Heart left ventricle (tissue), 16 donors: Measurements from ENCODE around the gene NOL9. TPM values are rescaled to one million over a fixed set of nuclear protein-coding genes. Genes with fewer than 3 reads are reported as not detected.
A peak's percentile ranks its signal among the peaks of the same experiment; 100 is the strongest.
"Not testable (repeated sequence)": the region's sequence is repeated elsewhere in the genome, so short reads cannot be mapped to it uniquely, and the experiment has no call there.

ENCODE experiments used
- ATAC-seq, 4 donors: fragments of 200-7000 bp; cut with Tn5 transposase; one replicate each; pipeline ENCODE4 v1.9.1; 2020 to 2022; ENCODE audit warnings: moderate library complexity in 4 of 4, mild to moderate bottlenecking in 3 of 4, moderate number of reproducible peaks in 1 of 4
- DNase-seq, 5 donors: peaks; one replicate each; pipeline ENCODE4 v3.0.0-alpha.2; 2020
- H3K27ac ChIP-seq, 12 donors: fragments of 200-600 bp; sonication (generic) in 4 of 12; one replicate each; pipeline versions ENCODE4 v1.5.0 to v1.8.0; 2016 to 2022; ENCODE audit warnings: mild to moderate bottlenecking in 2 of 12
- H3K27me3 ChIP-seq, 9 donors: fragments of 200-600 bp; sonication (generic) in 2 of 9; one replicate each; pipeline versions ENCODE4 v1.5.1 to v1.8.0; 2016 to 2022; ENCODE audit warnings: mild to moderate bottlenecking in 3 of 9
- H3K36me3 ChIP-seq, 9 donors: fragments of 200-600 bp; sonication (generic) in 2 of 9; one replicate each; pipeline versions ENCODE4 v1.5.0 to v1.8.0; 2018 to 2022; ENCODE audit warnings: mild to moderate bottlenecking in 2 of 9
- H3K4me1 ChIP-seq, 12 donors: fragments of 200-600 bp; sonication (generic) in 4 of 12; one replicate each; pipeline versions ENCODE4 v1.5.0 to v1.8.0; 2016 to 2022; ENCODE audit warnings: mild to moderate bottlenecking in 3 of 12
- H3K4me3 ChIP-seq, 12 donors: fragments of 200-600 bp; sonication (generic) in 4 of 12; one replicate each; pipeline versions ENCODE4 v1.5.0 to v1.8.0; 2017 to 2022; ENCODE audit warnings: mild to moderate bottlenecking in 9 of 12, moderate library complexity in 4 of 12
- H3K9me3 ChIP-seq, 12 donors: fragments of 200-600 bp; sonication (generic) in 4 of 12; one replicate each; pipeline versions ENCODE4 v1.5.0 to v1.8.0; 2016 to 2022; ENCODE audit warnings: mild to moderate bottlenecking in 1 of 12
- POLR2A ChIP-seq, 2 donors: fragments of 450-650 bp; IDR thresholded peaks; one replicate each; pipeline ENCODE4 v1.6.1; 2017; ENCODE audit warnings: antibody characterized with exemption in 2 of 2, mild to moderate bottlenecking in 2 of 2, moderate library complexity in 2 of 2
- WGBS, 4 donors: extraction: QIAGEN DNeasy Blood & Tissue Kit in 2 of 4; methylation state at CpG; one replicate each; pipeline versions ENCODE4 v1.1.5 to v1.1.7; 2013 to 2018; 5-methylcytosine and 5-hydroxymethylcytosine counted together
- intact Hi-C, 10 donors: fragments of 100-400 bp; cut with DNase I; formaldehyde crosslinking; loops; one replicate each; pipeline versions ENCODE4 v1.11.1 to v1.14.2; 2022
- polyA plus RNA-seq, 2 donors: library from polyadenylated mRNA; stranded (reverse); fragments of 200-250 nt; gene quantifications; one replicate each; pipeline ENCODE4 v1.2.3, GENCODE V29; 2013
- total RNA-seq, 9 donors: library from RNA; depleted of rRNA in 2 of 9; stranded (reverse); fragments of >200 nt in 2 of 9; fragmentation: NEBNext Ultra II Directional in 3 of 9; extraction: Animal tissue kit (Norgen Biotek cat#: 25700) in 3 of 9; gene quantifications; one replicate each; pipeline versions ENCODE4 v1.1.0 to v1.2.4, GENCODE V29; 2016 to 2023
- TF ChIP-seq, protein P1 (sequence below), 12 donors: fragments of 200-600 bp; sonication (generic) in 4 of 12; IDR thresholded peaks; one replicate each; pipeline versions ENCODE4 v1.5.0 to v1.8.0; 2018 to 2022; ENCODE audit warnings: antibody characterized with exemption in 12 of 12, mild to moderate bottlenecking in 5 of 12
- donor health status: ischemic (EF 13 %, LVEDD 7.1; RV severe dilation, severe dysfunction).
- donor health status: healthy with polysubstance abuse.
- donor health status: DM: no; HTN: yes; CAD: no.
- donor health status: DM: no; HTN: no; CAD: no.
- donor health status: ischemic (EF 25% LVEDD 6.9; RV normal size, moderate dysfunction).
- donor health status: ischemic (EF 25% LVEDD 5.7; RV mildly dilated, moderate dysfunction).
- donor health status: healthy.
- donor health status: DM: yes; HTN: yes; CAD: no.
- donor health status: ischemic (EF 35%, LVEDD 5.7; RV mildly dilated, moderate dysfunction).
- donor health status: nonischemic (EF 11% LVEDD 7.7; RV severe dilation, severe dysfunction).
- donor health status: DM: yes; HTN: yes; CAD: no.
- donor health status: PGD.
- donor health status: ischemic (EF 29% LVEDD 5.4; RV normal size, mild dysfunction).
- donor health status: nonischemic (EF 23%, LVEDD 6.1; RV moderate dilation, normal function).

The NOL9 gene
- total and polyA plus RNA-seq, 11 donors, result 5.7 to 20.6 (median 15.4) TPM

DNA sequence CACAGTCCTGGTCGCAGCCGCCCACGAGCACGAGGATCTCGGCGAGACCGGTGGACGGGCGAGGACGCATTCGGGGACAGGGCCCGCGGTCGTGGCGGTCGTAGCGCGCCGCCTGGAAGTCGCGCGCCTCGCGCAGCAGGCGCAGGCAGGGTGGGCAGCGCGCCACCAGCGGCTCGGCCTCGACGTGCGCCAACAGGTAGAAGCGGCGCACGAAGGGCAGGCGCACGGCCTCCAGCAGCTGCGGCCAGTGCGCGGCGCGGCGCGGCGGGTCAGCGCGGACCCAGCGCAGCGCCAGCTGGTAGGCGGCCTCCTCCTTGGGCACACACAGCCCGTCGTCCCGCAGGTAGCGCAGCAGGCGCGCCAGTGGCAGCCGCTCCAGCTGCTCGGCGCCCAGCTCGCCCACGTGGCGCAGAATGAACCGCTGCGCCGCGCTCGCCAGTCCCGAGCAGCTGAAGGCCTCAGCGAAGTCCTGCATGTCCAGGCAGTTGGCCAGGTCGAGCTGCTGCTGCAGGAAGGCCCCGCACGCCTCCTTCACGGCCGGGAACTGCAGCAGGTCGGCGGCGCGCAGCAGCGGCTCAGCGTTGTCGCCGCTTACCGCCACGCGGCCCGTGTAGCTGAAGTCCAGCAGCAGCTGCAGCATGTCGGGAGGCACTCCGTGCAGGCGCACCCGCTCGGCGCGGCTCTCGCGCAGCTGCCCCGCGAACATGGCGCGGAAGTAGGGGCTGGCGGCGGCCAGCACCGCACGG lies 47.8 kb upstream of the NOL9 start:
- ATAC-seq (peak in 2 of 4 donors; percentile 25 to 43), DNase-seq (peak in 3 of 5 donors; percentile 52 to 67 (median 67))
- H3K27me3 ChIP-seq, result no peaks in the 10 kb centered on the region
- intact Hi-C loops, result loop anchor here in 3 of 10 donors (1.0 to 5.0 kb wide), 5 partner anchors 10 to 100 kb away; partner anchors contain the start of genes THAP3 (in 2 of the 3), DNAJC11 (in 1 of the 3) and NOL9 (in 1 of the 3)
- no peak for TF ChIP-seq POLR2A (IDR thresholded peaks at IDR 0.05)
- TF ChIP-seq, protein P1, sequence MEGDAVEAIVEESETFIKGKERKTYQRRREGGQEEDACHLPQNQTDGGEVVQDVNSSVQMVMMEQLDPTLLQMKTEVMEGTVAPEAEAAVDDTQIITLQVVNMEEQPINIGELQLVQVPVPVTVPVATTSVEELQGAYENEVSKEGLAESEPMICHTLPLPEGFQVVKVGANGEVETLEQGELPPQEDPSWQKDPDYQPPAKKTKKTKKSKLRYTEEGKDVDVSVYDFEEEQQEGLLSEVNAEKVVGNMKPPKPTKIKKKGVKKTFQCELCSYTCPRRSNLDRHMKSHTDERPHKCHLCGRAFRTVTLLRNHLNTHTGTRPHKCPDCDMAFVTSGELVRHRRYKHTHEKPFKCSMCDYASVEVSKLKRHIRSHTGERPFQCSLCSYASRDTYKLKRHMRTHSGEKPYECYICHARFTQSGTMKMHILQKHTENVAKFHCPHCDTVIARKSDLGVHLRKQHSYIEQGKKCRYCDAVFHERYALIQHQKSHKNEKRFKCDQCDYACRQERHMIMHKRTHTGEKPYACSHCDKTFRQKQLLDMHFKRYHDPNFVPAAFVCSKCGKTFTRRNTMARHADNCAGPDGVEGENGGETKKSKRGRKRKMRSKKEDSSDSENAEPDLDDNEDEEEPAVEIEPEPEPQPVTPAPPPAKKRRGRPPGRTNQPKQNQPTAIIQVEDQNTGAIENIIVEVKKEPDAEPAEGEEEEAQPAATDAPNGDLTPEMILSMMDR (IDR thresholded peaks at IDR 0.05), result no peak
- peak overlapping the region; percentile 72 to 96 (median 86) for H3K4me3 ChIP-seq
- H3K36me3 ChIP-seq, result peaks cover 0 to 24% (median 20%) of the 10 kb centered on the region in 9 donors
- H3K27ac ChIP-seq, result peak overlapping the region; percentile 92 to 100 (median 99)
- no peaks in the 10 kb centered on the region for H3K9me3 ChIP-seq
- peaks cover 18 to 68% (median 58%) of the 10 kb centered on the region in 12 donors for H3K4me1 ChIP-seq
- 0 to 1% (median 0%) methylated on average over 13 to 103 of the region's 103 CpGs for WGBS, 4 donors

DNA sequence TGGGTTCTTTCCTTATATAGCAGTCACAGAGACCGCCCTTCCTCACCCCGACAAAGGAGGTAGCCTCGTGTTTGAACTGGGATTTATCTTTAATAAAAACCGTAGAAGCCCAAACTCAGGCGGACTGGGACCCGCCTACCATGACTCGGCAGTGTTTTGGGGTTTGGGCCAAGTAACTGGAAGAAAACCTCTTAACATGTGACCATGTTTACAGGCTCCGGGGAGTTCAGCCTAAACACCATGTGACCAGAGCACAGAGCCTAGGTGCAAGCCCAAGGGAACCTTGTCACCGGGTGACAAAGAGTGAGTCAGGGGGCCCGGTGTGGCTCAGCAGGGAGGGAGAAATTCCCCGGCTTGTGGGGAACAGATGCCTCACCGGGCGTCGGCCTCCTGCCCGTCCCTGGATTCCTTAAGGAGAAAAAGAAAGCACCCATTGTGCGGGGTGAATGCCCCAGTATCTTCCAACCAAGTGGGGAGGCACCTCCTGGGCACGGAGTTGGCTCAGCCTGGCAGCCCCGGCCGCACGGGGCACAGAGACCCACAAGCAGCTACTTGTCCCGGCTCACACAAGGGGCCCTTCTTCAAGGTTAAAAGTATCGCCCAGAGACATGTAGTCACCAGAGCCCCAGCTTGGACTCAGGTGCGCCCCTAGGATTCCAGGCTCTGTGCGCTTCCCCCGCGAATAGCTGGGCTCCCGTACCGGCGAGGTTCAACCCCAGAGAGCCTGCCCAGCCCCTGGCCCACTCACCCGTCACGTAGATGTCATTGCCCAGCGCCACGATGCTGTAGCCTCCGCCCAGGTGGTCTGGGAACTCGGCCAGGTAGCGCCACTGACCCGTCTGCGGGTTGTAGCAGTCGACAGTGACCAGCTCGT lies 47.0 kb upstream of the NOL9 start:
- TF ChIP-seq, protein P1 (IDR thresholded peaks at IDR 0.05), result peak in 1 of 12 donors; percentile 3
- peak in 1 of 2 donors; percentile 66 for TF ChIP-seq POLR2A (IDR thresholded peaks at IDR 0.05)
- Histone ChIP-seq H3K27ac (peak overlapping the region; percentile 92 to 100 (median 99)), H3K9me3 (no peaks in the 10 kb centered on the region), H3K27me3 (no peaks in the 10 kb centered on the region), H3K4me3 (peak overlapping the region; percentile 72 to 96 (median 86)), H3K36me3 (peaks cover 0 to 32% (median 28%) of the 10 kb centered on the region in 9 donors), H3K4me1 (peaks cover 18 to 75% (median 65%) of the 10 kb centered on the region in 12 donors)
- DNase-seq (peak; percentile 74 to 81 (median 76)), ATAC-seq (peak; percentile 16 to 56 (median 34))
- intact Hi-C loops, result loop anchor here in 2 of 10 donors (2.0 to 5.0 kb wide), 3 partner anchors 20 to 101 kb away; partner anchors contain the start of genes DNAJC11 (in 1 of the 2) and THAP3 (in 1 of the 2)
- WGBS, 4 donors, result 0% methylated on average over 21 to 40 of the region's 40 CpGs

DNA sequence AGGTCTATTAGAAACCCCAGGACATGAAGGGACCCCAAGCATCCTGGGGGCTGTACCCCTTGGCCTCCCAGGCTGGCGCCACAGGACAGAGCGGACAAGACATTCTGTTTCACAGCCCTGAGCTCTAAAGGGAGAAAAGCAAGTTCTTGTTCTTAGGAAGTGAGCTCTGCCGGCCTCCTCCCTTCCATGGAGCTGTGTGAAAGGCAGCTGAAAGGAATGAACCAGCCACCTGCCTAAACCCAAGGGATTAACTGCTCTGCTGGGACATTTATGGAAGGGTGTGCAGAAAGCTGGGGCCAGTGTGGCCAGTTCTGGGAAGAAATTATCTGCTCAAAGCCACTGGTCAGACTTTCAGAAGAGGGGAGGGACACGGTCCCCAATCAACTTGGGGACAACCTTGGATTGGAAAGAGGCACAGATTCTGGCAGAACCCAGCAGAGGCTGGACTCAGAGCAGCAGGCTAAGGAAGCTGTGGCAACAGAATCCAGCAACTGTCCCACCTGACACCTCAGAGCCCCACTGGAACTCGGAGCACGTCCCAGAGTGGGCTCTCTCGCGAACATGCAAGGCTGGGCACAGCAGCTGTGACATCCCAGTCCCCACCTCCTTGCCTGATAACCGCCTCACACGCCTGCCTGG lies 46.2 kb upstream of the NOL9 start:
- peak overlapping the region; percentile 92 to 100 (median 99) for H3K27ac ChIP-seq
- H3K4me1 ChIP-seq, result peaks cover 18 to 75% (median 68%) of the 10 kb centered on the region in 12 donors
- no peak for TF ChIP-seq POLR2A (IDR thresholded peaks at IDR 0.05)
- TF ChIP-seq, protein P1 (IDR thresholded peaks at IDR 0.05), result no peak
- peak overlapping the region; percentile 72 to 96 (median 86) for H3K4me3 ChIP-seq
- no peaks in the 10 kb centered on the region for H3K9me3 ChIP-seq
- DNase-seq (no peak), ATAC-seq (peak; percentile 0 to 46 (median 8))
- intact Hi-C loops, result loop anchor here in 2 of 10 donors (2.0 to 5.0 kb wide), 3 partner anchors 20 to 102 kb away; partner anchors contain the start of genes DNAJC11 (in 1 of the 2) and THAP3 (in 1 of the 2)
- 12 to 24% (median 15%) methylated on average over 7 to 10 of the region's 10 CpGs for WGBS, 4 donors
- peaks cover 0 to 39% (median 35%) of the 10 kb centered on the region in 9 donors for H3K36me3 ChIP-seq
- H3K27me3 ChIP-seq, result no peaks in the 10 kb centered on the region

DNA sequence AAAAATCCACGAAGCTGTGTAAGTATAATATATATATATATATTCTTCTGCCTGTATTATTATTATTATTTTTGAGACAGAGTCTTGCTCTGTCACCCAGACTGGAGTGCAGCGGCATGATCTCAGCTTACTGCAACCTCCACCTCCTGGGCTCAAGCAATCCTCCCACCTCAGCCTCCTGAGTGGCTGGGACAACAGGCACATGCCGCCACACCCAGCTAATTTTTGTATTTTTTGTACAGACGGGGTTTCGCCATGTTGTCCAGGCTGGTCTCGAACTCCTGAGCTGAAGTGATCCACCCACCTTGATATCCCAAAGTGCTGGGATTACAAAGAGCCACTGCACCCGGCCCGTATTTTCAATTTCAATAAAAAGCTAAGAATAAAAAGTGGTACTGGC lies 45.7 kb upstream of the NOL9 start:
- DNase-seq, ATAC-seq, H3K9me3 ChIP-seq, H3K27me3 ChIP-seq: not testable (repeated sequence)
- intact Hi-C loops, result loop anchor here in 2 of 10 donors (2.0 to 5.0 kb wide), 3 partner anchors 19 to 102 kb away; partner anchors contain the start of genes DNAJC11 (in 1 of the 2) and THAP3 (in 1 of the 2)
- Histone ChIP-seq H3K36me3 (peaks cover 0 to 45% (median 40%) of the 10 kb centered on the region in 9 donors), H3K4me3 (peak overlapping the region; percentile 72 to 96 (median 86)), H3K4me1 (peaks cover 15 to 76% (median 66%) of the 10 kb centered on the region in 12 donors), H3K27ac (peak overlapping the region; percentile 92 to 100 (median 99))
- WGBS, 4 donors, result 59 to 72% (median 64%) methylated on average over 8 of the region's 8 CpGs
